HepG2 (cell line): ENCODE measurements around the gene EMILIN3.

Experiments used
- GATA4 ChIP-seq: sonication (generic); IDR thresholded peaks from 2 replicates; pipeline ENCODE4 v1.6.1; 2016; ENCODE audit warnings: antibody characterized with exemption, low read depth, borderline replicate concordance
- ZNF234 ChIP-seq: sonication (generic); formaldehyde crosslinking; conservative IDR thresholded peaks from 2 replicates; pipeline ENCODE4 v1.5.1; 2020; ENCODE audit warnings: mild to moderate bottlenecking, missing genetic modification reagents
- ZNF605 ChIP-seq: sonication (generic); formaldehyde crosslinking; IDR thresholded peaks from 2 replicates; pipeline ENCODE4 v1.8.0; 2022; ENCODE audit warnings: mild to moderate bottlenecking, missing genetic modification reagents
- TF ChIP-seq, protein P1 (sequence below): sonication (generic); formaldehyde crosslinking; IDR thresholded peaks from 2 replicates; pipeline ENCODE4 v1.8.1; 2023; ENCODE audit warnings: missing genetic modification reagents, inconsistent platforms, borderline replicate concordance

DNA sequence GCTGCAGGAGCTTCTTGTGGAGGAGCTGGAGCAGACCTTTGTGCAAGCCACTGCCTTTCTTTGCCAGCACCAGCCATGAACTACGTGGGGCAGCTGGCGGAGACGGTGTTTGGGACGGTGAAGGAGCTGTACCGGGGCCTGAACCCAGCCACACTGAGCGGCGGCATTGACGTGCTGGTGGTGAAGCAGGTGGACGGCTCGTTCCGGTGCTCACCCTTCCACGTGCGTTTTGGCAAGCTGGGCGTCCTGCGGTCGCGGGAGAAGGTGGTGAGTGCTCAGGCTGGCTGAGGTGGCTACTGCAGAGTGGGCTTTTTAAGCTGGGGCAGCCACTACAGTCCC lies 20.9 kb downstream of the EMILIN3 start:
- TF ChIP-seq, protein P1, sequence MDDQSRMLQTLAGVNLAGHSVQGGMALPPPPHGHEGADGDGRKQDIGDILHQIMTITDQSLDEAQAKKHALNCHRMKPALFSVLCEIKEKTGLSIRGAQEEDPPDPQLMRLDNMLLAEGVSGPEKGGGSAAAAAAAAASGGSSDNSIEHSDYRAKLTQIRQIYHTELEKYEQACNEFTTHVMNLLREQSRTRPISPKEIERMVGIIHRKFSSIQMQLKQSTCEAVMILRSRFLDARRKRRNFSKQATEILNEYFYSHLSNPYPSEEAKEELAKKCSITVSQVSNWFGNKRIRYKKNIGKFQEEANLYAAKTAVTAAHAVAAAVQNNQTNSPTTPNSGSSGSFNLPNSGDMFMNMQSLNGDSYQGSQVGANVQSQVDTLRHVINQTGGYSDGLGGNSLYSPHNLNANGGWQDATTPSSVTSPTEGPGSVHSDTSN (CRISPR knock-in tag): no peak
- TF ChIP-seq ZNF605 (CRISPR knock-in tag): no peak
- TF ChIP-seq GATA4: no peak
- TF ChIP-seq ZNF234 (CRISPR knock-in tag): no peak
